HG03135 (cell line): ENCODE measurements around the gene SLC2A13.
"Not testable (repeated sequence)": the region's sequence is repeated elsewhere in the genome, so short reads cannot be mapped to it uniquely, and the experiment has no call there.

Source experiments
- ATAC-seq: cut with Tn5 transposase; IDR thresholded peaks from one replicate; pipeline ENCODE4 v1.9.1; 2021; ENCODE audit warnings: mild to moderate bottlenecking, moderate library complexity; ENCODE audit not compliant: unreplicated experiment

Gene SLC2A13

DNA sequence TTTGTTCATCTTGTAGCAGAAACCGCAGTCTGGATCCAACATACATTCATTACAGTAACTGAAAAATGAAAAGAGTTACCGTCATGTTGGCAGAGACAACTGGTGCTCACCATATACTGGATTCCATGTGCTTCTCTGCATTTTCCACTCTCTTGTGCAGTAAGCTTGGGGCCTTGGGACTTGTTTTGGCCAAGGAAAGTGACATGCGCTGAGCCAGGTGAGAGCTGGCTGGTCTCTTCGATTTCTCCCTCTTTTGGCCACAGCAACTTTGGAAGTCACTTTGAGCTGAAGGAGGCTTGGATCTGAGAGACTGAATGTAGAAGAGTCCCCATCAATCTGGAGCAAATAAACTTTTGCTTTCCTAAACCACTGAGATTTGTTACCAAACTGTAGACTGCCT is 275.7 kb downstream of the SLC2A13 start:
- no peak for ATAC-seq

DNA sequence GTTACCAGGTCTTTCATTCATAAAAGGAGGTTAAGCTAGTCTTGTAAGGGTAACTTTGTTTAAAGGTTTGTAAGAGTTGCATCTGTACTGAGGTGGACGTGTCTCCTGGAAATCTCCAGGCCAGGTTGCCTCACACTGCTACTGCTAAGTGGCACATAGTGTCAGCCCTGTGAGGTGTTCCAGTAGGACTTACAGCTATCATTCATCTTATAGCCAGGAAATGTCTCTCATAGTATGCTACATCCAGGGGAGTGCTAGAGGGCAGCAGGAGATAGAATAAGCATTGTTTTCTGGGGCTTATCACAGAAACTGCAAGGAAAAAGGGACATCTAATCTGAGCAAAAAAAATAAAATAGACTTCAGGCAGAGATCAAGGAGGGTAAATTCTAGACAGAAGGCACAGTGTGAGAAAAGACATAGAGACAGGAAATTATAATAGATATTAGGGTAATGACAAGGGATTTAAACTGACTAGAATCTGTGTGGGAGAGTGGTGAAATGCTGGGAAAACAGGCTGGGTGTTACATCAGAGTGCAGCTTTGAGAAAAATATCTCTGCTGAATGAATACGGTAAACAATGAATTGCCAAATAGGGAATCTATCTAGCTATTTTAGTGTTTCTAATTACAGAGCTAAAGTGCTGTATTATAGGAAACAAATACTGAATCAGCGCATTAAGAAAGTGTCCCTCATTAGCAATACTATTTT is 281.2 kb downstream of the SLC2A13 start:
- ATAC-seq = no peak

DNA sequence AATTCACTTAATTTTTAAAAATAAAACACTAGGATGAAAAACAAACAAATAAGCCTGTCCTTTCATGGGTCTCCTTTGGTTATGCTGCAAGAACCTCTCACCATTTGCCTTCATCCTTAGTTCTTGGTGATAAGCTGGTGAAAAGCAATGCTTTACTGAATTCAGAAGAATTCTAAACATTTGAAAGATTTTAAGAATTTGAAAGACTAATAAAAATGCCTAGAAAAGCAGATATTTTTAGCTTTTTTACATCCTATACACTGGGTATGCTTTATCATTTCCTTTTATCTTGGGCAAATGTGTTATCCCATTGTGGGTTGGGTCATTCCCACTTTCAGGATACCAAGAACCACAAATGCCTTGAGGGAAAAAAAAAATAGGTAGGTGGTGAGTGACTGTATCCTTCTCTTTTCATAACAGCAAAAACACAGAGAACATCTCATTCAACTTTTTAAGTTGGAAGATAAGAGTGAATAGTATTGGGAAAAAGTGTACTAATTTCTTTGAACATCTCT is 289.2 kb downstream of the SLC2A13 start:
- no peak for ATAC-seq

DNA sequence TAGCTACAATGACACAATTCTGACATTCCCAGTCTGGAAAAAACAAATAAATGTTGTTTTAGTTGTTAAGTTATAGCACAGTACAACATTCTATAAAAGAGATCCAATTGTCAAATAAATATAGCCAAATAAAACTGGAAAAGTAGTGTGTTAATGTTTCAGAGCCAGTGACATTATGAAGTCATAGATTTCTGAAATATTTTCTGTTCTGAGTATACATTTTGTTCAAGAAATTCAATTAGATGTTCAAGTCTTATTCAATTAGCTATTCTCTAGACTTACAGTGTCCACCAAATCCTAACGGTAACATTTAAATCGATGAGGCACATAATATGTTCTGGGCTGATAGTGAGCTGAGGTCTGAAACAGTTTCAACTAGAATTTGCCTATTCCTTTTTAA is 290.1 kb downstream of the SLC2A13 start:
- no peak for ATAC-seq

DNA sequence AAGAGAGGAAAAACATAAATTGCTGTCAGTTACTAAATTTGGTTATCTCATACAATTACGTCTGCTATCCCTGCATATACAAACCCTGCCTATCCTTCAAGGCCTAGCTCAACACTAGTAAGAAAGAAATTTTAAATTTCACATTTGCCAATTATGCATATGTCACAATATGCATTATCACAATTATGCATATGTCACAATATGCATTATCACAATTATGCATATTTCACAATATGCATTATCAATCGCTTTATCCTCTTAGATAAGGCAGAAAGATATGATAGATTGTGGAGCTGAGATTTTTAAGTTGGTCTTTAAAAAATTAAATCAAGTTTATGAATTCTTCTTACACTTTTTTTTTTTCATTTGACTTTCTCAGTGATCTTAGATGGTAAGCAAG is 291.3 kb downstream of the SLC2A13 start:
- ATAC-seq = no peak

DNA sequence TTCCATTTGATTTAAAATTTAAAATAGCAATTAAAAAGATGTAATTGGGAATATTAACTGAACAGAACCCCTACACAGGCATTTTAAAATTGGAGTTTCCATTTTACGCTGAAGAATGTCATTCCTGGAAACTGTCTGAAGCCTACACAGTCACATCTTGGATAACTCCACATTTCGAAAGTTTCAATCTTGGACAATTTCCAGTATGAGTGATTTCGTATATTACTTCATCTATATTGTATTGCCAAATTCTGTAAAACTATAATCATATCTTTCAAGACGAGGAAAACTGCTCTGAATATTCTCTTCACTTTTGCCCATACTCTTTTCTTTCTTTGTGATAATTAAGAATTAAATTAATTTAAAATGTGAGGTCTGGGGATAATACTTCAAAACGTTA is 292.1 kb downstream of the SLC2A13 start:
- ATAC-seq = no peak

DNA sequence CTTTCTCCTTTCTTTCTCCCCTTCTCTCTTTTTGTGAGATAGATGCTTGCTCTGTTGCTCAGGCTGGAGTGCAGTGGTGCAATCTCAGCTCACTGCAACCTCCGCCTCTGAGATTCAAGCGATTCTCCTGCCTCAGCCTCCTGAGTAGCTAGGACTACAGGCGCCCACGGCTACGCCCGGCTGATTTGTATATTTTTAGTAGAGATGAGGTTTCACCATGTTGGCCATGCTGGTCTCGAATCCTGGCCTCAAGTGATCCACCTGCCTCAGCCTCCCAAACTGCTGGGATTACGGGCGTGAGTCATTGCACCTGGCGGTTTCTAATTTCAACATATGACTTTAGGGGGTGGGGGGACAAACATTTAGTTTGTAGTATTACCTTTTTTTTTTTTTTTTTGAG is 293.4 kb downstream of the SLC2A13 start:
- ATAC-seq = not testable (repeated sequence)

DNA sequence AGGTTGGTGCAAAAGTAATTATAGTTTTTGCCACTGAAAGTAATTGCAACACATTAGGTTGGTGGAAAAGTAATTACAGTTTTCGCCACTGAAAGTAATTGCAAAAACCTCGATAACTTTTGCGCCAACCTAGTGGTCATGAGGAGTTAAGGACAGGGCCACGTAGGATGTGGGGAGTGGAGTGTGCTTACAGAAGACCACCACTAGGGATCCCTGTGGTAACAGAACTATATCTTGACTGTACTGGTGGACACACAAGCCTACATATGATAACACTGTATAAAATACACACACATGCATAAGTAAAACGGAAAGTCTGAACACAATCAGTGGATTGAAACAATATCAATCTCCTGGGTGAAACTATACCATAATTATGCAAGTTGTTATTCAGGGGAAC is 298.8 kb downstream of the SLC2A13 start:
- ATAC-seq = no peak

DNA sequence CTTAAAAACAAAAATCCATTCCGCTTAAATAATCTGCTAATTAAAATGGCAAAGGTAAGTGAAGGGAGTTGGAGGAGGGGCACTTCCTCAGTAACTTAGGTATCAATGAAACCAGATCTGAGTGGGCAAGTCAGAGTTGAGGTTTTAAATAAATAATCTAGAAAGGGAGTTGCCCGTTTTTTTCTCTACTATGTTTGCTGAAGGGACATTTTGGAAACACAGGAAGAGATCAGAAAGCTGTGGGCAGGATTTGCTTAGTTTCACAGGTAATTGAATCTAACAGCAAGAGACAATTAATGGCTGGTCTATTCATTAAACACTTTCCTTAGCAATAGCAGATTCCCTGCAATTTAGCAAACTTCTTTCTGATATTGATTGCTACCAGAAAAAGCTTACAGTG is 300.2 kb downstream of the SLC2A13 start:
- ATAC-seq = no peak

DNA sequence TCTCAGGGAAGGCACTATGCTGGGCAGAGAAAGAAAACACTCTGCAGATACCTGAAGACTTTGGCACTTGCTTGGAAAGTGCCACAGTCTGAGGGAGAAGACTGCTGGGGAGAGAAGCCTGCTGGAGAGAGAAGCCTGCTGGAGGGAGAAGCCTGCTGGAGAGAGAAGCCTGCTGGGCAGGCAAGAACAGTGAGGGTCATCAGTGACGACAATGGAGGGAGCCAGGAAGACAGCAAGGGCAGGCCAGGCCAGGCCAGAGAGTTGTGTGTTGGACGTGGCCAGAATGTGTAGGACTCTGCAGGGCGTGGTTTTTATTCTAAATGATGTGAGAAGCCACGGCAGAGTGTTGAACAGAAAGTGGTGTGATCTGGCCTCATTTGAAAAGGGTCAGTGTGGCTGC is 301.0 kb downstream of the SLC2A13 start:
- ATAC-seq = no peak

DNA sequence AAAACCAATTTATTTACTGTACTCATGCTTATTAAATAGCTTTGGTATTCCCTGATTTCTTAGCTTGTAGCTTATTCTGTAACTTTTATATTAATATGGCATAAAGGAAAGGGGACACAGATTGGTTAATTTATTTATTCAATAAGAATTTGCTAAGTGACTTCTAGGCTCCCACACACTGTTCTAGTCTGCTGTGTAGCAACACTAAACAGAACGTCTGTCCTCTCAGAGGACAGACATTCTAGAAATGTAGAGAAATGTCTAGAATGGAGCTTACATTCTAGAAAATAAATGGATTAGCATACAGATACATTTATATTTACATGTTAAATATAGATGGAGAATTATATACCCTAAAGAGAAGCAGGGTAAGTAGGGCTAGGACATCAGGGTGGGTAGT is 301.4 kb downstream of the SLC2A13 start:
- no peak for ATAC-seq

DNA sequence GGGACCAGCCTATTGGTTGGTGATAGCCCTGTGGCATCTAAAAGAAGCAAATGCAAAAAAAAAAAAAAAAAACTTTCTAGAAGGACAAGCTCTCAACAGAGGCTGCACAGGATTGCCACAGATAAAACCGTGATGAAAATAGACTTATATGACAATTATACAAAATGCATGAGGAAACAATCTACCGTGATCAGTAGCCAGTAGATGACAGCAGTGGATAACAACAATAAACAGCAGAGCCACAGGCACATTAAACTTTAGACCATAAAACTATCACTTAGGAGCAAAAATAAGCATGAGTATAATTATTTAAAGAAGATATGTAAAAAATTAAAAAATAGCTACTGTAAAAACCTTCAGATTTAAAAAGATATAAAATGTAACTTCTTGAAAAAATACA is 302.7 kb downstream of the SLC2A13 start:
- ATAC-seq = no peak

DNA sequence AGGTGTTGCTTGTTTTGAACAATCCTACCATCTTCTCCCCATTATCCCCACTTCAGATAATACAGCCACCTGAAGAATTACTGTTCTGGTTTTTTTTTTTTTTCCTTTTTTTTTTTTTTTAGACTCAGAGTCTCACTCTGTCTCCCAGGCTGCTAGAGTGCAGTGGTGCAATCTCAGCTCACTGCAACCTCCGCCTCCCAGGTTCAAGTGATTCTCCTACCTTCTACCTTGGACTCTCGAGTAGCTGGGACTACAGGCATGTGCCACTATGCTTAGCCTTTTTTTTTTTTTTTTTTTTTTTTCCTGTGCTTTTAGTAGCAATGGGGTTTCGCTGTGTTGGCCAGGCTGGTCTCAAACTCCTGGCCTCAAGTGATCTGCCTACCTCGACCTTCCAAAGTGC is 306.9 kb downstream of the SLC2A13 start:
- ATAC-seq = no peak

DNA sequence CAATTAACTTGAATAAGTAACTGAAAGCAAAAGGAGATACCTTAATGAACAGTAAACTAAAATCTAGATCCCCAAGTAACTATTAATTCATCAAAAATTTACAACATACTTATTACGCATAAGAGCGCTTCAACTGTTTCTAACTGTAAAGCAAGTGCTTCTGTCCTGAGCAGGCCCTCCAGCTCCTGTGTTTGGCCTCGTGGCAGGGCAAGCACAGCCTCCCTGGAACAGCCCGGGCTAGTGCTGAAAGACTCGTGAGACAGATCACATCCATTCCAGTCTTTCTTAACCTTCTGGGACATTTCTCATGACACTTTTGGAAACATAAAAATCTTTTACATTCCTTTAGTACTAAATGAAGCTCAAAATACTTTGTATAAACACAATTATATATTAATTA is 307.5 kb downstream of the SLC2A13 start:
- ATAC-seq = no peak

DNA sequence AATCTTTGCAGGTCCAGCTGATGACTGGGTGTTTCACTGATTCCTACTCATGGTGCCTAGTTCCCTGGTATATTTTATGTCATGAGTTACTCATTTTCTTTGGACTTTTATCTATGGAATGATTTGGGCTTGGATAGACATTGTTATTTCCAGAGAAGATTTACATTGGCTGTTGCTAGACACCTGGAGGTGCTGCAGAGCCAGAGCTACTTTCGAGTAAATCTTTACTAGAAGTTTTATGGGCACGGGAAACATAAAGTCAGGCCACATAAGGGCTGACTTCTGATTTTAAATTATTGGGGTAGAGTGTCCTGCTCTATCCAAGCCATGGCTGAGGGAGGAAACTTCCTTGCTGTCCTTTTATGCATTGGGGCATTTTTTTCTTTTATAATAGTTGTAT is 310.4 kb downstream of the SLC2A13 start:
- ATAC-seq = no peak

DNA sequence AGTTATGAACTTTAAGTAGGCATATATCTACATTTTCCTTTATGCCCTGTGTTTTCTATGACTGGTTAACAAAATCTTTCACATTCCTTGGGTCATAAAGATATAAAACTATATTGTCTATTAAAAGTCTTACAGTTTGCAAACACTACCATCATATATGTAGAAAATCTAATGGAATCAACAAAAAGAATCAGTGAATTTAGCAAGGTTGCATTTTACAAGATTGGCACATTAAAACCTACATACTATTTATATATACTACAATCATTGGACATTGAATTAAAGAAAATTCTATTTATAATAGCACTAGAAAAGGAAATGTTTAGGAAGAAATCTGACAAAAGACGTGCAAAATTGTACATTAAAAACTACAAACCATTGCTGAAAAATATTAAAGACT is 312.9 kb downstream of the SLC2A13 start:
- ATAC-seq = no peak

DNA sequence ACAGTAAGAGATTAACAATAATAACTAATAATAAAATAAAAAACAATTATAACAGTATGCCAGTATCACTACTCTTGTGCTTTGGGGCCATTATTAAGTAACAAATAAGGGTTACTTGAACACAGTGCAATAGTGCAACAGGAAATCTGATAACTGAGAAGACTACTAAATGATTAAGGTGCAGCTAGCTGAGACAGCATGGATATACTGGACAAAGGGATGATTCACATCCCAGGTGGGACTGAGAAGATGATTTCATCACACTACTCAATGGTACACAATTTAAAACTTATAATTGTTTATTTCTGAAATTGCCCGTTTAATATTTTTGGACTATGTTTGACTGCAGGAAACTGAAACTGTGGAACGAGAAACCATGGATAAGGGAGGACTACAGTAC is 317.6 kb downstream of the SLC2A13 start:
- no peak for ATAC-seq

DNA sequence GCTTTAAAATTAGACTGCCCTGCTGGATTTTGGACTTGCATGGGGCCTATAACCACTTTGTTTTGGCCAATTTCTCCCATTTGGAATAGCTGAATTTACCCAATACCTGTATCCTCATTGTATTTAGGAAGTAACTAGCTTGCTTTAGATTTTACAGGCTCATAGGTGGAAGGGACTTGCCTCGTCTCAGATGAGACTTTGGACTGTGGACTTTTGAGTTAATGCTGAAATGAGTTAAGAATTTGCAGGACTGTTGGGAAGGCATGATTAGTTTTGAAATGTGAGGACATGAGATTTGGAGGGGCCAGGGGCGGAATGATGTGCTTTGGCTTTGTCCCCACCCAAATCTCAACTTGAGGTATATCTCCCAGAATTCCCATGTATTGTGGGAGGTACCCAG is 320.1 kb downstream of the SLC2A13 start:
- not testable (repeated sequence) for ATAC-seq

DNA sequence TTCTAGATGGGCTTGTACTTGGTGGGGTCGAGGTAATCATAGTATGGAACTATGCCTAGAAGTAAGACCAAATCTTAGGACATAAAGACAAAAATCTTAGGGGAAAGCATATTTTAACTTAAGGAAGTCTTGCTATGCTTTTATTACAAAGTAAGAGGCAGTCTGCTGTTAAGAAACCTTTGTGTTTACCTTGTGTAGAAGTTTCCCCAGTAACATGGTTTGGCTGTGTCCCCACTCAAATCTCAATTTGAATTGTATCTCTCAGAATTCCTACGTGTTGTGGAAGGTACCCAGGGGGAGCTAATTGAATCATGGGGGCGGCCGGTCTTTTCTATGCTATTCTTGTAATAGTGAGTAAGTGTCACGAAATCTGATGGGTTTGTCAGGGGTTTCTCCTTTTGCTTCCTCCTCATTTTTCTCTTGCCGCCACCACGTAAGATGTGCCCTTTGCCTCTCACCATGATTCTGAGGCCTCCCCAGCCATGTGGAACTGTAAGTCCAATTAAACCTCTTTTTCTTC is 323.8 kb downstream of the SLC2A13 start:
- no peak for ATAC-seq

DNA sequence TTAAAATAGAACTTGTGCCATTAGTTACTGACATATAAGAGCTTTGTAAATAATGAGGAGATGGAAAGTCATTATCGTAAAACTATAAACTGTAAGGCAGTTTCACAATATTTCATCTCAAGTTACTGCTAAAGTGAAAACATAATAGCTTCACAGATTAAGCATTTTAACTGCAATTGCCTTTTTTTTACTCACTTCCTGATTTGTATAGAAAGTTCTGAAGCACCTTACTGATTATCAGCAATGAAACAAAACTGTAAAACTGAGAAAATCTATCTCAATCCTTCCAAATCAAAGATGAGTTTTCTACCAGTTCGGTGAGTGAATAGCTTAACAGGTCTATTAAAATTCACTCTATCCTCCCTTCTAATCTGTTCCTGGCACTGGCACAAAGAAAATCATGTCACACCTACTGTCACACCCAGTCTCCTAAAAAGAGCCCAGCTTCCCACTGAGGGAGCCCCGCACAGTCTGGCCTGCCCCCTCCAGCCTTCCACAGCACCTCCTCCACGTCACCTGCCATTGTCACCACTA is 324.9 kb downstream of the SLC2A13 start:
- no peak for ATAC-seq

DNA sequence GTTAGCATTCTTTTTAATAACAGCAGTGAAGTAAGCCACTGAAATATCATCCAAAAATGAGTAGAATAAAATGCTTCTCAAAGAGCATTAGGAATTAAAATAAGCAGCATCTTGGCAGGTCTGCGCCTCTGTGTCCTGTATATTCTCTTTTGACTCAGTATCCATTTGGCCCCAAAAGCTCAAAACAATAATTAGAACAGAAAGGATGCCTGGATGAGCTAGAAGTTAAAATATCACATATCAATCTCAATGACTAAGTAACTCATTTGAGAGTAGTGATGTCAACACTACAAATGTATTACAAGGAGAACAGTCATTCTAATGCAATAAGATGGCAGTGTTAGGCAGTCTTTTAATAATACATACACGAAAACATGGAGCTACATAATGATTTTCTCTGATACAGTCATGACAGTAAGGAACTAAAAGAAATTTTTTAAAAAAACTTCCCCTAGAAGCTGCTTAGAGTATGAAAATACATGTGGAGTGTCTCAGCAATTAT is 325.4 kb downstream of the SLC2A13 start:
- no peak for ATAC-seq

DNA sequence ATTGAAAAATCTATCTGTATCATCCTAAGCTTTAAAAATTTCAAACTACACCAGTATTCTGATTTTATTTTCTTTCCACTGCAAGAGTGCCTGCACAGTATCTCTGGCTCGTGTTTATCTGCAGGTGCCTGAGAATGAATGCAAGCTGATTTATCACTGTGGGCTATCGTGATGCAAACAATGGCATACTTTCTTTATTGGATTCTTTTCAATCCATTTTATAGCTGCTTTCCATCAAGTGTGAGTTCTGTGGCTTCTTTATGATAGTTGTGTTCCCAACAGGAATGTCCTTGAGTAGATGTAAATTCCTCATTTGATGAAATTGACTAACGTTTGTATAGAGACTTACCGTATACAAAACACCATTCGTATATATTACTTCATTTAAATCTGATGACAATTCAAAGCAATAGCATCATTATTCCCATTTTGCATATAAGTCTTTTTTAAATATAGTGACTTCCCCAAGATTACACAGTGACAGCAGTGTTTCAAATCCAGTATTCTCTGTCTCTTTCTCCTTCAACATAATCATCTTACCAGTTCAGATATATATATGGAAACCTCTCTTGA is 326.0 kb downstream of the SLC2A13 start:
- no peak for ATAC-seq
